PC-9 (cell line): ENCODE data around the gene SEMA3B.

Source experiments
- CTCF ChIP-seq: fragments of 200-600 bp; sonication (generic); conservative IDR thresholded peaks from 2 replicates; pipeline ENCODE4 v1.6.1; 2017; ENCODE audit warnings: mixed run types, antibody characterized with exemption, mild to moderate bottlenecking, moderate library complexity
- EZH2 ChIP-seq: fragments of 200-600 bp; sonication (generic); IDR thresholded peaks from 2 replicates; pipeline ENCODE4 v1.8.0; 2017; ENCODE audit warnings: antibody characterized with exemption, low read depth

GRCh38 chr3:50287262-50287661 lies 18.3 kb downstream of the SEMA3B start:
- TF ChIP-seq CTCF (no peak), EZH2 (no peak)
